ENCODE measurements around the gene SMURF1. TPM values are rescaled to one million over a fixed set of nuclear protein-coding genes. Genes with fewer than 3 reads are reported as not detected.

The SMURF1 gene
- total and polyA plus RNA-seq, 2 of the 4 experiments (the other 2 are of a cell fraction): 13.4 to 20.3 TPM

GRCh38 chr7:99004781-99005500 is 139.0 kb downstream of the SMURF1 start:
- Histone ChIP-seq H3K23ac (ENCODE audit: low read depth, low read length) (no peak overlapping the region), H3K9ac (ENCODE audit: low read depth, low read length) (no peak overlapping the region), H3K4me2 (ENCODE audit: low read depth, low read length) (no peak overlapping the region), H3K9me3 (ENCODE audit: control insufficient read depth, insufficient read depth, low read length) (no peaks in the 10 kb centered on the region), H2BK20ac (ENCODE audit: low read depth, low read length) (no peak overlapping the region), H2AK5ac (ENCODE audit: low read depth, low read length) (no peak overlapping the region), H3K4ac (ENCODE audit: low read depth, low read length) (no peak overlapping the region), H3K4me3 (ENCODE audit: insufficient read depth, low read depth, low read length) (no peak overlapping the region), H3K4me1 (ENCODE audit: control insufficient read depth, insufficient read depth, low read length) (no peaks in the 10 kb centered on the region), H4K5ac (ENCODE audit: low read depth, low read length) (no peak overlapping the region), H3K27me3 (ENCODE audit: control insufficient read depth, insufficient read depth, low read length) (no peaks in the 10 kb centered on the region), H2BK120ac (ENCODE audit: low read depth, low read length) (no peak overlapping the region), H3K27ac (ENCODE audit: insufficient read depth, low read length) (no peak overlapping the region), H2BK5ac (ENCODE audit: low read depth, low read length, poor library complexity, severe bottlenecking) (no peak overlapping the region), H3K18ac (ENCODE audit: low read depth, low read length) (no peak overlapping the region), H2BK15ac (ENCODE audit: low read depth, low read length) (no peak overlapping the region), H2AFZ (replicated peaks; ENCODE audit: low read length, poor library complexity) (no peak overlapping the region), H2AK9ac (replicated peaks; ENCODE audit: low read depth, low read length, poor library complexity) (peak overlapping the region; percentile 25), H3K36me3 (ENCODE audit: control insufficient read depth, insufficient read depth, low read length) (peaks cover 76% of the 10 kb centered on the region), H3K14ac (replicated peaks; ENCODE audit: low read depth, low read length) (no peak overlapping the region), H3K9me1 (ENCODE audit: insufficient read depth, low read length) (peaks cover 3% of the 10 kb centered on the region; the same call in 1 of the 2 replicates), H3K79me1 (ENCODE audit: low read depth in 1 of 2, low read length in 2 of 2) (peaks cover 2 to 11% of the 10 kb centered on the region in 2 experiments; a peak in 3 of 4 replicates), H3K56ac (ENCODE audit: extremely low read depth, insufficient read depth, low read length) (no peak overlapping the region), H4K91ac (ENCODE audit: insufficient read depth, low read depth, low read length) (no peak overlapping the region), H4K20me1 (ENCODE audit: insufficient read depth, low read length) (peaks cover 8% of the 10 kb centered on the region; the same call in 1 of the 2 replicates), H4K8ac (ENCODE audit: low read depth in 2 of 2, low read length in 2 of 2) (no peak overlapping the region)
- TF ChIP-seq POLR2A (IDR thresholded peaks at IDR 0.05; ENCODE audit: low read depth, low read length): no peak
- in situ Hi-C loops (cut with MboI; ENCODE audit: low sequenced_read_pairs) (no loop called here), intact Hi-C loops (cut with micrococcal nuclease) (no loop called here), dilution Hi-C loops (cut with HindIII; ENCODE audit: low sequenced_read_pairs, unreplicated experiment) (no loop called here)
- POLR2A ChIA-PET (ENCODE audit: unreplicated experiment): no interaction called here
- CTCF ChIA-PET: interaction anchor here (1.4 kb wide), 1 partner anchor 11 kb away, joined by 3 read pairs; no protein-coding TSS in a partner anchor
- no peak for ATAC-seq (ENCODE audit: low read depth)
- DNase-seq: no peak
- BruUV-seq (replicated peaks): no TSS peak
- 95% methylated on average over 14 of the region's 26 CpGs; no CpG with 5 or more reads in 1 of the 2 experiments for WGBS, 2 experiments (ENCODE audit: extremely low coverage in 2 of 2, insufficient read length in 1 of 2)
